Ammon's horn (tissue), 1 donor: ENCODE data around the gene INCA1.

ENCODE experiments used
- DNase-seq: peaks from one replicate; pipeline ENCODE4 v3.0.0-alpha.2; 2016; ENCODE audit warnings: low spot score

INCA1 gene

DNA sequence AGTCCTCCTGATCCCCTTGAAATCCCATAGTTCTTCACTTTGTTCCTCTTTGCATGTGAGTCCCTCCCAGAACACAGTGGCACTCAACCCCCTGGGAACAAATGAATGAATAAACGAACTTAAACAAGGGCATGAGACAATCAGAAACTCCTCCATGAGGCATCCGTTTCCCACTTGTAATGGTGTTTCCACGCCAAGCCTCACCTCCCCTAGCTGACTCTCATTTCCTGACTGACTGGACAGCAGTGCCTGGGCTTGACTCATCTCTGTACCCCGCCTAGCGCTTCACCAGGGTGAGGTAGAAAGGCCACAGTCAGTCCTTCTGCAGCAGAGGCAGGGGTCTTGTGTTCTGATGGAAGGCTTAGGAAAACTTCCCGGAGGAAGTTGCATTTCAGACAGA is 14.6 kb upstream of the INCA1 start:
- no peak for DNase-seq

DNA sequence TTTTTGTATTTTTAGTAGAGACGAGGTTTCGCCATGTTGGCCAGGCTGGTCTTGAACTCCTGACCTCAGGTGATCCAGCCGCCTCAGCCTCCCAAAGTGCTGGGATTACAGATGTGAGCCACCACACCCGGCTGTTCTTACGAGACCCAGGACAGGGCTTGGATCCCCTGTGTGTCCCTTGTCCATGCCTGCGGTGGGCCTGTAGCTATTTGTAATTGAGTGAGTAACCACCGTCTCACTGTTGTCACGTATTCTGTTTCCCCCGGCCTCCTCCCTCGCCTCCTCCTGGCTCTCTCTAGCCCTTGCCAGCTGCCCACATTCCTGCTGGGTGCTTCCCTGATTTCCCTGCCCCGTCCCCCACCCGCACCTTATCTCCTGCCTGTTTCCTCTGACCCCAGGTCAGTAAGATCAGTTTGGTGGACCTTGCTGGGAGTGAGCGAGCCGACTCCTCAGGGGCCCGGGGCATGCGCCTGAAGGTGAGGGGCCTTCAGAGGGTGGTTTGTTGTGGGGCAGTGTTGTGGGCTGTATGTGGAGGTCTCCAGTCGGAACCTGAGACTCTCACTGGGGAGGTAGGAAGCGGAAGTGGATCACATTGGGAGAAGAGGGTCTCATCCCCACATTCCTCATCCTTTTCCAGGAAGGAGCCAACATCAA is 6.0 kb upstream of the INCA1 start:
- DNase-seq: no peak

DNA sequence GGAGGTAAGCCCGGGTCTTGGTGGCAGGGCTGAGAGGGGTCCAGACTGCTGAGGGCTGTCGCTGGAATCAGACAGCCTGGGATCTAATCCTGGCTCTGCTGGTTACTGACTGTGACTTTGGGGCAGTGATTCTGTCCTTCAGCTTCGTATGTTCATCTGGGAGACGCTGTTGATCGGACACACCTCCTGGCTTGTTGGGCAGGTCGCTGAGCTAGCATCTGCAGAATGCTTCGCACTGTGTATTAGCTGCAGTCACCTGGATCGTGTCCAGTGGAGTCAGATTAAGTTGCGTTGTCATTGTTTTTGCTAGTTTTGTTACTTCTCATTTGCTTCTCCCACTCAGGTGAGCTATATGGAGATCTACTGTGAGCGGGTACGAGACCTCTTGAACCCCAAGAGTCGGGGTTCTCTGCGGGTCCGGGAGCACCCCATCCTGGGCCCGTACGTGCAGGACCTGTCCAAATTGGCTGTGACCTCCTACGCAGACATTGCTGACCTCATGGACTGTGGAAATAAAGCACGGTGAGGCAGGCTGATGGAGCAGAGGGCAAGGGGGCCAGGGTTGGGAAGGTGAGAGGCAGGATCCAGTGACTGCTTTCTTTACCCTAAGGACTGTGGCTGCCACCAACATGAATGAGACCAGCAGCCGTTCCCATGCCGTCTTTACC is 4.9 kb upstream of the INCA1 start:
- DNase-seq: no peak

DNA sequence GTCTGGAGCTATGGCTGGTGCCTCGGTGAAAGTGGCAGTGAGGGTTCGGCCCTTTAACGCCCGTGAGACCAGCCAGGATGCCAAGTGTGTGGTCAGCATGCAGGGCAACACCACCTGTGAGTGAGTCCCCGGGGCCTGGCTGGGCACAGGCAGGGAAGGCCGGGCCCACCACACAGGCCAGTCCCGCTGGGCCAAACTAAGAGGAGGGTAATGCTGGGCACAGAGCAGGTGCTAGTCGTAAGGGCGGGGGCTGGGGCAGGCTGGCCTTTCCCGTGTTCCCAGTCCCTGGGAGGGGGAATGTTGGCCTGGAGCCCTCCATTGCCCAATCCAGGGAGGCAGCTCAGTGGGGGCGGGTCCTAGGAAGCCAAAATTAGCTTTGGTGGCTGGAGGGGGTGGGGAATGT is 2.9 kb upstream of the INCA1 start:
- DNase-seq: no peak

DNA sequence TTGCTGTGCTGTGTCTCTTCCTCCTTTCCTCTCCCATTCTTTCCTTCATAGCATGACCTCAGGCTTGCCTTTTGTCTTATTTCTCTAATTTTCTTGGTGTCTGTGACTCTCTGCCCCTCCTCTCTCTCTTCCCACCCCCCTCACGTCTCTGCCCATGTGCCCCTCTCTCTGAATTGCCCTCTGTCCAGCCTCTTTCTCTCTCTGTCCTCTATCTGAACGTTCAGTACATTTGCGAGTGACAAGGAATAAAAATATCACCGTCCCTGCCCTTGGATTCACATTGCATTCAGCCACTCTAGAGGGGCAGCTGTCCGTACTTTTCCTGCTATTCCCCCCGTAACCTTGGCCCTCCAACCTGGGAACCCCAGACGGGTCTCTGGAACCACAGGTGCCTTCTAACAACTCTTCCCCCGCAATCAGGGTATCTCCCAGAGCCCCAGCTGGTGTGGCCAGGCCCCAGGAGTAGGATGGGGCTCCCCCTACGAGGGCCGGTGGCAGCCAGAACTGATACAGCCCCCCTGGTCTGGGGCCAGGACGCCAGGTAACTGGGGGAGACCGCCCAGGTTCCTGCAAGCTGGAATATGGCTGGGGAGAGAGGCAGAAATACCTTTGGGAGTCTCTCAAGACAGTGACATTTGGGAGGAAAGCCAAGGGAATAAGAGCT is 2.2 kb upstream of the INCA1 start:
- no peak for DNase-seq

DNA sequence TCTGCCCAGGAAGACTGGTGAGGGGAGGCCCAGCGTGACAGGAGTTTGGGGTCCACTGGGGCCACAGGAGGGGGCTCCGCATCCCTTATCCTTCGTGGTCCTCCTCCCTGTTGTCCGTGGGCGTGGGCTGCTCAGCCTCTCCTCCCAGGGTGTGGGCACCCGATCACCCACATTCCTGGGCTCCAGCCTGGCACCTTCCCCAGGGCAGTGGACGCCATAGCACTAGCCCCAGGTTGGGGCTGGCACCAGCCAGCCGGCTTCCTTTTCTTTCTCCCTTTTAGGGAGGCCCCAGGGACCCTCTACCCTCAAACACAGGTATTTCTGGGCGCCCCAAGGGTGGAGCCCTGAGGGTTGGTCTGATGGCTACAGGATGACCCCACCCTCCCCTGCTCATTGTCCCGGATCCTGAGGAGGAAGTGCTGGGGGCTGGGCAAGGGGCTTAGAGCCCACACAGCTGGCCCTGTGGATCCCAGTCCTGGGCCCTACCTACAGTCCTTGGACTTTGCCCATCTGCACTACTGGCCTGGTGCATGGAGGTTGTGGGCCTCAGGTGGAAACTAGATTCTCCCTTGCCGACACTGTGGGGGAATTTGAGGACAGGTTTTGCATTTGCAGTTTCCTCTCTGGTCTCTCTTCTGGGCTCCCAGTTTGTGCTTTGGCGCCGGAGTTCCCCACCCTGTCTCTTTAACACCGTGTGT is 1.6 kb upstream of the INCA1 start:
- no peak for DNase-seq

DNA sequence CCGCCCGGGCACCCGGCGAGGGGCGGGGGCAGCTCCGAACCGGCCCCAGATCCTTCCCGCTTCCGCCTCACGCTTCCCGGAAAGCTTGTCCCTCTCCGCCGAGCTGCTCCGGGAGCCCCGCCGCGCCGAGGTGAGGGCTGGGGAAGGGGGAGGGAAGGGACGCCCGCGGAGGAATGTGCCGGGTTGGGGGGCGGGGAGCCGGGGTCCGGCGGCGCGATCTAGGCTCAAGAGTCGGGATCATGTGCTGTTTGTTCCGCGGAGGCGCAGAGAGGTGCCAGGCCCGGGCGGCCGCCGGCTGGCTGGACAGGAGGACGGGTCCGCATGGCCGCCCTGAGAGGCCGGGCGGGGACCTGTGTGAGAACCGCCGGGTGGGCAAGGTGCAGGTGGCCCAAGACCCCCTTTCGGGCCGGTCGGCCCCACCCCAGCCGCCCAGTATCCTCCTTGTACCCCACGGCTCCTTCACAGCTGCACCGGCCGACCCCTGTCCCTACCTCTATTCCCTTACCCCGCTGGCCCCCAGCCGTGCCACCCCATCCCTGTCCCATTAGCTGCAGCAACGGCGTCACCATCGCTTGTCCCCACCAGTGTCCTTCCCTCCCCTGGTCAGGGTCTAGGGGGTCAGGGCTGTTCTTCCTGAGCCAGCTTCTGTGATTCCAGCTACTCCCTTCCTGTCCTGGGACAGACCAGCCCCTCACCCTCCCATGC is 857 bp upstream of the INCA1 start:
- no peak for DNase-seq

DNA sequence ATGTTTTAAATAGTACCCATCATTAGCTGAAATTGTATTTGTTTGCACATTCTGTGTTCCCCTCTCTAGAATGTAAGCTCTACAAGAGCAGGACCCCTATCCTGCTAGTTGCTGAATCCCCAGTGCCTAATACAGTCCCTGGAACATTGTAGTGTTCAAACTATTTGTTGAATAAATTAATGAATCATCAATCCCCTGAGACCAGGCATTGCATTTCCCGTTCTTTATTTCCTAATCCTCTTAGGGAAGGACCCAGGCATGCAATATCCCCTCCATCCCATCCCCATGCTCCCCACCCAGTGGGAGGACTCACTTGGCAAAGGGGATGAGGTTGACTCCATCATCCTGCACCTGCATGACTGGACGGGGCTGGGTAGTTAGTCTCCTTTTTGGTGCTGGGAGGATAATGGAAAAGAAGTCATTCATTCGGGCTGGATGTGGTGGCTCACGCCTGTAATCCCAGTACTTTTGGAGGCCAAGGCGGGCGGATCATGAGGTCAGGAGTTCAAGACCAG is 3.2 kb downstream of the INCA1 start:
- no peak for DNase-seq

DNA sequence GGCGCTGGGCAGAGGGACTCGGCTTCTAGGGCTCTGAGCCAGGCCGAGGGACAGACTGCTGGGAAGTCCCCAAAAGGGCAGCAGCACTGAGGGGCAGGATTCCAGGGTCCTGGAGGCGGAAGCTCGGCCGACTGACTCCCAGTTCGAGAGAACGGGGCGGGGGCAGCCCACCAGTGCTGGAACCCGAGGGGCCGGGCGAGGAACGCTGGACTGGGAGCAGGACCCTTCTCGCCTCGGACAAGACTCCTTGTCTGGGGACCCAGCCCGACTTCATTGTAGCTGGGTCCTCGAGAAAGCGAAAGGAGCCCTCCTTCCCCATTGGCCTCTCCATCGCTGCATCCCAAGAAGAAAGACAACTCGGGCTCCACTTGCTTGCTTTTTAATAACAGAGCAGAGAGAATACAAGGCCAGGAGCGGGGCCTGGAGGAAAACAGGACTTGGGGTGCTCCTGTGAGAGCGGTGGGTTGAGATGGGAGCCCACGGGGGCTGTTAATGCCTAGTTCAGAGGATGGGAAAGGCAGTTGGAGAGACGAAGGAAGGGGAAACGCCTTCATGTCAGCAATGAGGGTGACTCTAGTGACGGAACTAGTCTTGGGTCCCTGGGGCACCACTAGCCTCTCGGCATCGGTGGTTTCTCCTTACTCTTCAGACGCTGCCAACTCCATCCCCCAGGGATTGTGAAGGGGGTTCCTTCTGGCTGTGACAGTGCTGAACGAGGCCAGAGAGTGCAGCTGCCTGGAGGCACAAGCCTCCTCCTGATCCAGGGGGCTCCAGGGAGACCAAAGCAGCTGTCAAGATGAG is 9.4 kb downstream of the INCA1 start:
- no peak for DNase-seq

DNA sequence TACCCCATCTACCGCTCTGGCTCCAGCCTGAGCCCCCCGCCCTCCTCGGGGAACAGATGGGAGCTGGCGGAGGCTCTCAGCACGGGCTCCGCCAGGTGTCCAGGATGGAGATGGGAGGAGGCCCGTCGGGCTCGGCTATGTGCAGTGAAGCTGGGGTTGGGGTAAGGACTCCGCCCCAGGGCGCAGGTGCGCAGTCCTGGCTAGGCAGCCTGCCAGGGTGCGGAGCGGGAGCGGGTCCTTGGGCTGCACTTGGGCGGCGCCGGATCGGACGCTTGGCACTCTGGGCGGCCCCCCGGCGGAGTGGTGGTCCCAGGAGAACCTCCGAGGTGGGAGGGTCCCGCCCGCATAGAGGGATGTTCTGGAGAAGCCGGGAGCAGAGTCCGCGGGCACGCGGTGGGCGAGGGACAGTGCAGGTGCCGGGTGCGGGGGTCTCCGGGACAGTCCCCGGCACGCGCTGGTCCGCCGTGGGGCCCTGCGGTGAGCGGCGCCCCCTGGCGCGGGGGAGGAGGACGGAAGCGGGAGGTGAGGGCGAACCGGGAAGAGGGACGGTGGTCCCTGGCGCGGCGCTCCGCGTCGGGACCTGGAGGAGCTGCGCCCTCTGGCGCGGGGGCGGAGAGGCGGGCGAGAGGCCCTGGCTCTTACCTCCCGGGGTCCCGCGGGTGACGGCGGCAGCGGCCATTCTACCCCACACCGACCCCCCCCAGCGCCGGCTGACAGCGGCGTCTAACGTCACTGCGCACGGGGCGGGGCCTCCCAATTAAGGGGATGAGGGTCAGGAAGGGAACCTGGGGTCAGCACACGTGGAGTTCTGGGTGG is 10.2 kb downstream of the INCA1 start, which contains the start of gene CAMTA2:
CAMTA2 (minus strand) TSS at position 725 of the 816 bp plus-strand sequence. CDS start 1,453 bp downstream, outside the sequence.
- DNase-seq: peak; percentile 93

DNA sequence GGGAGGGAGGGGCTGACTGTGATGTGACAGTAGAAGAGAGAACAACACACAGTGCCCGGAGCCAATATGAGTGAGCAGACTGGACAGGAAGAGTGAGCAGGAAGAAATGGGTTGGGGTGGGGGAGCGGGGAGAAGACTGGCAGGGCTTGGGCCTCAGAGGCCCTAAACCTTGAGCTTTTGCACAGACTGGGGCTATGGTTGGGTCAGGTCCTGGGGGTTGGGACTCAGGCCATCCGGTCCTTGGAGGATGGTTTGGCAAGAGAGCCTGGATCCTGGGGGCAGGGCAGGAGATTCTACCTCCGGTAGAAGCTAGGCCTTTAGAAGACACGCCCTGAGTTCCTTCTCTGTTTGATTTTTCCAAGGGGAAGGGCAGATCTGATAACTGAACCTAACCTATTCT is 10.9 kb downstream of the INCA1 start:
- DNase-seq: no peak

DNA sequence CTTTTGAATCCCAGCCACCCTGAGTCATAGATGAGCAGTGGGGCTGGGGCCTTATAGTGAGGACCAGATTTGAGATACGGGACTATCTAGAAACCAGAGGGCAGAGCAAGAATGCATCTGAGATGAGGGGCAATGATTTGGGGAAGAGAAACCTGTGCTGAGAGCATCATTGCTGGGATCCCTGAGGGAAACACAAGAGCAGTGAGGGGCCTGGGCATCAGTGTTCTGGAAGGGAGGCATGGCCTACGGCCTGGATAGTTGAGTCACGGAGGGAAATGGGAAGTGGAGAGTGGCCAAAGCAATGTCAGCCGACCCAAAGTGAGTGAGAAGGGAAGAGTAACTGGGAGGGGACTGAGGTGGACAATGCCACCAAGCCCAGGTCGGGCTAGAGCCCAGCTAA is 15.0 kb downstream of the INCA1 start:
- DNase-seq: no peak

DNA sequence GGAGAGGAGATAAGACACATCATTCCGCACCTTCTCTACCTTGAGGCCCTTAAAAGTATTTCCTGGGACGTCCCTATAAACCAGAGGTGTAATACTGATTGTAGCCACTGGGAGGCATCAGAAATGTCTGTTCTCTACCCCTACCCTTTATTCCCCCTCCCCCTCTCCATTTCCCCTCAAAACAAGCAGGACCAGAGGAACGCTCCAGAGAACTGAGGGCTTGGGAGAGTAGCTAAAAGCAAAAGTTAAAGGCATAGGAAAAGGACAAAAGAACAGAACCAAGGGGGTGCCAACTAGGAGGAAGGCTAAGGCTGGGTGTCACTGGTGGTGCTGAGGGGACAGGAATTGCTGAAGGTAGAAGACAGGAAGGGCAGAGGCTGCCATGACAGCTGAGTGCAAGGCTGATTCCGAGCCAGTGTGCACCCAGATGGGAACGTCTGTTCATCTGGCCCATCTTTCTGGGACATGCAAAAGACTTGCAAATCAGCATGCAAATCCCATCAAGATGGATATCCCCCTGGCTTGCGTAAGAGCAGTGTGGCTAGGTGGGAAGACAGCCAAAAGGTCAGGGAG is 16.6 kb downstream of the INCA1 start:
- peak; percentile 51 for DNase-seq

DNA sequence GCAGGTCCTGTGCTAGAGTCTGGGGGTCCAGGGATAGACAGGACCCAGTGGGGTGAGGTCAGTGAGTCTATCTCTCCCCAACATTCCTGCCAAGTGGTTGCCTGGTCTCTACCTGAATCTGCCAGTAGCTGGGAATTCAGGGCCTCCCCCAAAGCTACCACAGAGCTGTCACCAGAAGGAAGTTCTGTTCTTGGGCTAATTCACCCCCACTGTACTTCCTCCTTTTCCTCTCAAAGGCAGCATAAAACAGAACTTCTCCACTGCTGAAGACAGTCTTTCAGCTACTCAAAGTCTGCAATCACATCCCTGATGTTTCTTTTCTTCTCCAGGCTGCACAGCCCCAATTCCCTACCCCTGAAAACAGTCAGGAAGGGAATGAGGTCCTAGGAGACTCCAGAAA is 18.6 kb downstream of the INCA1 start:
- DNase-seq: peak; percentile 53

DNA sequence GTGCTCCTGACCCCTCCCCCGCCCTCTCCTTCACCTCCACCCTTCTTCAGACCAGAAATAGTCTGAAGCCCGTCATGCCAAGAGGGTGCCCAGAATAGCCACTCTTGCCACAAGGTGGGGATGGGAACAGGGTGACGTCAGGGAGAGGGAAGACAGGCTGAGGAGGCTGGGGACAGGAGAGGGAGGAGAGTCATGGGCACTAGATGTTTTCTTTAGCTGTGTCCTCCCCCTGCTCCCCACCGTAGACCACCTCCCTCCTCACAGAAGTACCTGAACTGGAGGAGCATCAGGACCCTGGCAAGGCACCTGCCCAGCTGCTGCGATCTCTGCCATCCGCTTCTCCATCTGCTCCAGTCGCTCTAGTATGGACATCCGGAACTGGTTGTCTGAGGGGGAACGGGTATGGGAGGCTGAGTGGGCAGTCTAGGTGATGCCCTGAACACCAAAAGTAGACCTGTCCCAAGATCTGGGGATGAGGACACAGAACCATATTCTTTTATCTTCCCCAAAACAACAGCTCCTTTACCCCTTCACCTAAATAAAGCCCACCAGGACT is 23.1 kb downstream of the INCA1 start:
- DNase-seq: no peak

DNA sequence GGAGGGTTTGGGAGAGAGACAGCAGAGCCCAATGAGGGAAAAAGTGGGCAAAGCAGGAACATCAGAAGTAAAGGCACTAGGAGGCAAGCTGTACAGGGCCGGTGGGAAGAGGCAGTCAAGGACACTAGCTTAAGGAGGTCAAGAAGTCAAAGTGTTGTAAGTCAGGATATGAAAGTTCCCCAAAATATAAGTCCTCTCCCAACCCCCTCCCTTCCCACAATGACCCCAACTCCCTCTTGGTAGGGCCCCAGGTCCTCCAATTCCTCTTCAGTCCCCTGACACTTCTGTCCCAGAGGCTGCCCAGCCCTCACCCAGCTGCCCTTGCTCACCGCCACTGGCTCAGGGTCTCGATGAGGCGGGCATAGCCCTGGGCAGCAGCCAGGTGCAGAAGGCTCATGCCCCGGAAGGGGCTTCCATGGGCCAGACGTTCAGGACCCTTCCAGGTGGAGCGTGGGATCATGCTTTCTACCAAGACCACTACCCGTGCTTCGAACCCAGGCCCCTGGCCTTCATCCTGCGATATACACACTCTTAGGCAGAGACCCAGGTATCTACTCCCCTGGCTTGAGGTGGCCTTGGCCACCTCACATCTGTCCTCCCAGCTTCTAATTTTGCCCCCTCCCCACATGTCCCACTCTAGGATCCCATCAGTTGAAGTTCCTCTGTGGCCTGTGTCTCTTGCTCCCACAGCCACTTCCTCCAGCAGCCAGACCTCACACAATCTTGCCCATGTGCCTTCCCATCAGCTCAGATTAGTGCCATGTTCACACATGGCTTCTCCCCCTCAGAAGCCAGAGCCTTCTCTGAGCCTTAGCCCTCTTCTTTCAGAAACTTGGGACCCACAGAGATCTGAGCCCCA is 23.8 kb downstream of the INCA1 start:
- DNase-seq: no peak

DNA sequence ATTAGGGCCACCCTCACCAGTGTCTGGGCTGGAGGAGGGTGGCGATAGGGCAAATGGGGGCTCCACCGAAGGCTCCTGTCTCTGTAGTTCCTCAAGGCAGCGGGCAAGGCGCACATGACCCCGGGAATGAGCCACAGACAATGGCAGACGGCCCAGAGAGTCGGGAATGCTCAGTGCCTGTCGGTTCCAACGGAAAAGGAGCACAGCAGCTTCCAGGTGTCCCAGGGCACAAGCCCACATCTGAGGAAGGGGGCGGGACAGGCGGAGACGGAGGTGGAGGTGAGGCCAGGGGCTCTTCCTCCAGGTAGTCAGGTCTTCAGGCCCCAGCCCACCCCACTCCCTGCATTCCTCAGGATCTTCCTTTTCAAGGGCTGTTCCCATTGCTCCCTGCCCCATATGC is 24.6 kb downstream of the INCA1 start:
- DNase-seq: no peak

DNA sequence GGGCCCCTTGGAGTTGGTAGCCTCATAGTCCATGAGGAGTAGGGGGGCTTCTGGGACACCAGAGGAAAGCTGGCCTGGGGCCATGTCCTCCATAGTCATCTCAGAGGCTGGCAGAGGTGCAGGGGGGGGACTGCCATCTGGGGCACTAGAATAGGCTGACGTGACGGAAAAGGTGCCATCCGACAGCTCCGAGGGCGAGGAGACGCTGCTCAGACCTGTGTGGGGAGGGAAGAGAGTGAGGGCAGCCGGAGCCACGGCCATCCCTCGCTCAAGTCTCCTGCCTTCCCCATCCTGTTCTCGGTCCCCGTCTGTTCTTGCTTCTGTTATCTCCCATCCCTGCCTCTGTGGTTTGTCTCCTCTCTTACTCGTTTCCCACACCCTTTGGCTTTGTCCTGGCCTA is 25.0 kb downstream of the INCA1 start:
- no peak for DNase-seq

DNA sequence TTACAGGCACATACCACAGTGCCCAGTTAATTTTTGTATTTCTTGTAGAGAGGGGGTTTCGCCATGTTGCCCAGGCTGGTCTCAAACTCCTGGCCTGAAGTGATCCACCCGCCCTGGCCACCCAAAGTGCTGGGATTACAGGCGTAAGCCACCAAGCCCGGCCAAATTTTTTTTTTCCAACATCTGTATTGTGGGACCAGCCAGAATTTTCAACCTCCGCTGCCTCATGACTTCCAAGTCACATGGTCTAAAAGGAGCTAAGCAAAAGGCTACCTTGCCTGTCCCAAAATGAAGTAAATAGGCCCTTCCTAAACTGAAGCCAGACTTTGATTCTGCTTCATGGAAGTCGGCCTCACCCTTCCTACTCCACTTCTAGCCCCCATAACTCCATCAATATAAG is 25.5 kb downstream of the INCA1 start:
- DNase-seq: no peak
